Pons (tissue), 1 donor: ENCODE data around the gene GRID1.

Source experiments
- DNase-seq: peaks from one replicate; pipeline ENCODE4 v3.0.0-alpha.2; 2016; ENCODE audit warnings: low spot score

Gene GRID1

DNA sequence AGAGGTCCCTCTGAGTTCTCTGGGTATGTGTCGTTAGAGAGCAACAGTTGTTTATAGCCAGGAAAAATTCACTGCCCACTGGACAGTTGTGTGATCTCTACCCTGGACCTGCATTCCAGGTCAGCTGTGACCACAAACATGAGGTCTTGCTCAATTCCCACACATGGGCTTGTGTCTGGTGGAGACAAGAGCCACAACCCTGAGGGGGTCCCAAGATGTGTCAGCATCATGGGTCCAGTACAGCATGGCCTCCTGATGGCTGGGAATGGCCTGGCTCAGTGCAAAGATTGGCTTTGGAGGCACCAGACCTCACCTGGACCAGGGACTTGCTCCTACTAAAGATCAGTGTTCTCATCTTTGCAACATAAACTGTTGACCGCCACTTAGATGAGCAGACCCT lies 751.6 kb downstream of the GRID1 start:
- no peak for DNase-seq

DNA sequence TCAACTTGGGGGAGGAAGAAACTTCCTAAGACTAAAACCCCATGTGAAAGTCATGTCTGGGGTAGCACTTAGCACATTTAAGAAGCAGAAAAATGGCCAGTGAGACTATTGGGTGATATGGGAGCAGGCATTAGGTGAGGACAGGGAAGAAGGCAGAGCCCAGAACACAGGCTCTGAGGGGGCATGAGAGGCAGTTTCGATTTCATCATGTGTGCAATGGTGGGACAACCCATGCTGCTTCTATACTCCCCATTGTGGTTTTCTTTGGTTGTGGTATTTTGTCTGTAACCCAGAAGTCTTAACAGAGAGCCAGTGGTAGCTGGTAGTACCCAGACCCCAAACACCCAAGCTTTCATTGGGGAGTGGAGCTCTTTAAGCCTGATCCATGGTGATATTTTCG lies 752.0 kb downstream of the GRID1 start:
- DNase-seq = no peak

DNA sequence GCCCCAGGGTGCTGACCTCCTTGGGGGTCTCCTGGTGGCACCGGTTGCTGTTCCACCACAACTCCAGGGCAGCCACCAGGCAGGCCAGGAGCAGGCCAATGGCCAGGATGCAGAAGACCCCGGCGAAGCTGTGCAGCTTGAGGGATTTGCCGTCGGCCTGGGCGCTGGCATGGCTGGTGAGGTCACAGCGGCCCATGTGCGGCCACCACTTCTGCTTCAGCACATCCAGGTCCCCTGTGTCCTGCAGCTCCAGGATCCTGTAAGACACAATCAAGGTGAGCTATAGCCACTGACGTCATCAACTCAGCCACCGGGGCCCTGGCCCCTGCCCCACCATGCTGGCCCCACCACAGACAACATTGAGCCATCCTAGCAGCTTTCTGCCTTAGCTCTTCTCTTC lies 753.2 kb downstream of the GRID1 start:
- DNase-seq = no peak

DNA sequence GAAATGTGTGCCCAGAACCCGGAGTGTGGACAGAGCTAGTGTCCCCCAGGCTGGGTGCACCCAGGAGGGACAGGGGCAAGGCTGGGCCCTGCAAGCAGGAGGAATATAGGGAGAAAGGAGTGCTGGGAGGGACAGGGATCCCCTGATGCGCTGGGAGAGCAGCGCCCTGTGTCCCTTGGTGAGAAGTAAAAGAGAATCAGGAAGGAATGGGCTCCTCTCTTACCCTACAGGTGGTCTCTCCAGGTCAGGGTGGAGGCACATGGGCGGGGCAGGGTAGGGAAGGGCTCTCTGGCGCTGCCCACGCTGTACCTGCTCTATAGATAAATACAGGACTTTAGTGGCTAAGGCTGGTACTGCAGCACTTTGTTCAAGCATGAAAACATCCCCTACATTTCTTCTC lies 753.8 kb downstream of the GRID1 start:
- DNase-seq = no peak

DNA sequence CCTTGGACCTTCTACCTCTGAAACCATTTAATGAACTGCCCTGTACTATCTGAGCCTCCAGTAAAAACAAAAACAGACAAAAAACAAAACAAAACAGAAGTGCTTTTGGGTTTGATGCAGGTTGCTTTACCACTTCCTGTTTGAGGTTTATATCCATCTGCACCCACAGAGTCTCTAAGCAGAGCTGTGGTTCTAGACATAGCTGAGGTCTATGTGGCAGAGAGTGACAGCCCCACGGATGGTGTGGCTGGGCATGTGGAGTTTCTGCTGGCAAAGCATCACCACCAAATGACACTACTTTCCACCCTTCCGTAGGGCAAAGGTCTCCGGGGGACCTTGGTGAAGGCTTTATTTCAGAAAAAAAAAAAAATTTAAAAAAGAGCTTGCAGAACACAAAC lies 754.2 kb downstream of the GRID1 start:
- DNase-seq = no peak

DNA sequence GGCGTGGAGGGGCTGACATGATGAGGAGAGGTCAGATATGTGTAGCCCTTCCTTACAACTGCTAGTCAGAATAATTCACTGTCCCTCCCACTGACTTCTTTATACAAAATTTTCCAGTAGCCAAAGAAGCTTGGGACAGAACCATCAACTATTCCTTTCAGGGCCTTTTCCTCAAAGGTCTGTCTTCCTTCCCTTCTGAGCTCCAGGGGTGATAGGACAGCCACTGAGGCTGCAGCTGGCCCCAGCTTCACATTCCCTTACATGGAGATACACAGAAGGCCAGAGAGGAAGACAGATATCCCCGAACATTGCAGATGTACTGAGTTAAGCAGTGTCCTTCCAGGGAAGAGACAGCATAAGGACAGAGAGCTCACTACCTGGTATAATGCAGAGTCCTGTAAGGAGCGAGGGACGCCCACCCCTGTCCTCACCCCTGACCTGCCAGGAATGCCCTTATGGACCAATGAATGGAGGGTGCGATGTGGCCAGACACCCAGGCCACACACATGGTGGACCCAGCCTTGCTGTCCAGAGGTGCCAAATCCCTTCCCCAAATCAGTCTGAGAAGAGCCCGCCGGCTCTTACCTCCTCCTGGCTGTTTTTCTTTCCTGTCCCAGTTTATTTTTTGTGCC lies 754.7 kb downstream of the GRID1 start:
- DNase-seq = no peak

DNA sequence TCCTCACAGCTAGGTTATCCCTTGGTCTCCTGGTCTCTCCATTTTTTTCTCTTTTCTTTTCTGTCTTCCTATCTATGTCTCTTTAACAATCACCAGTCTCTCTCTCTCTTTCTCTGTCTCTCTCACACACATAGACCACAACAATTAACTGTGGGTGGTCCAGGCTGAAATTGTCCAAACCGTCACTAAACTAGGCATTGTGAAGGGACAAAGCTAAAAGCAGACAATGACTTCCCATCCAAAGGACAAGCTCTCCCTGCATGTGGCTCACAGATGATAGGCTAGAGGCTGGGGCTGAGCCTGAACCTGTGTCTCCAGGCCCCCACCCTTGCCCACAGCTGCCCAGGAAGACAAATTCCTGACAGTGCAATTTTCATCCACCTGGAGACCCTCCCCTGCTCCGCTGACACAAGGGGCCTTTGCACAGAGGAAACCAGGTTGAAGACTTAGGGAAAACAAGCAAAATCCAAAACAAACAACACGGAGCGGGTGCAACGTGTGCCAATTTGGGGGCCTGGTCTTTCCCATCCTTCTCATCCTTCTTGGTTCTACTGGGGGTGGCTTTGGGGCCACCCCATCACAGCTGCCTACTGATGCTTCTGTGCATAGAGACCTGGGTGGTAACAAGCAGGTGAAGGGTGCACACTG lies 755.4 kb downstream of the GRID1 start:
- no peak for DNase-seq

DNA sequence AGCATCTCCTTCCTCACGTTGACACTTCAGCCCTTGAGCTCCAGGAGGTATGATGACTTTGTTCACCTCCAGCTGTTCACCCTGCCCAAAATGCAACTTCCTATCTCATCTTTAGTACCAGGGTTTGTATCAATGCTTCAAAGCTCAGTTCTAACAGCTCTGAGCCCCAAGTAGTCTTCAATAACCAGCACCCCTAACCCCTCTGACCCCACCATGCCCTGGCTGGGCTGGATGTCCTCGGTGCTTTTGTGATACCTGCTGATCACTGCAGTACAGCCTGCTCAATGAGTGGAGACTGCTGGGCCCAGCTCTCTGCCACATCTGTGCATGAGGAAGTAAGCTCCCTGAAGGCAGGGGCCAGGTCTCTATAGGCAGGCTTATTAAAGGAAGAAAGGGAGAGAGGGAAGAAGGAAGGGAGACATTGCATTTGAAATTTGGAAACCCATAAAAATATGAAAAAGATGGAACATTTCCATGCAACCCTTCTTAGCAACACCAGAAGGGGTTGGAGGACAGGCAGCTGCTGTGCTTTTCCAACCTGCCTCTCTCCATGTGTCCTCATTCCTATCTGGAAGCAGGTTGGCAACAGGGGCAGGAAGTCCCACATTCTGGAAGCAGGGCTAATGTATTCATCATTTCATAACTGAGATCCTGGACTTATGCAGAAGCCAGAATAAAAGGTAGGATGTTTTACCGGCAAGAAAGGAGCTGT lies 756.1 kb downstream of the GRID1 start:
- DNase-seq = no peak

DNA sequence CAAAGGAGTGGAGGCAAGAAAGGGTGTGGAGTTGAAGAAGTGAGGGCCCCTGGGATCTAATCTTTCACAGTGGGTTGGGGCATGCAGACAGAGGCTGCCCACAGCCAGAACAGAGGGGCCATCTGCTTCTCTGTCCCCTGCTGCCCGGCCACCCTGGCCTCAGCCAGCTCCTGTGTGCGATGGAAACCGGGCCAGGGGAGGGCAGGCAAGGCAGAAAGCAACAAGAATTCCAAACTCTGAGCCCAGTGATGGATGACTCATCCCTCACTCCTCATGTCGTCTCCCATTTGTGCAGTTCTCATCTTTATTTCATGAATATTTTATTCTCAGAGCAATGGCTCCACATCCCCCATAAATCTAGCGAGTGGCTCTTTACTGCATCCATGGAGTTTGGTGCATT lies 757.1 kb downstream of the GRID1 start:
- DNase-seq = no peak

DNA sequence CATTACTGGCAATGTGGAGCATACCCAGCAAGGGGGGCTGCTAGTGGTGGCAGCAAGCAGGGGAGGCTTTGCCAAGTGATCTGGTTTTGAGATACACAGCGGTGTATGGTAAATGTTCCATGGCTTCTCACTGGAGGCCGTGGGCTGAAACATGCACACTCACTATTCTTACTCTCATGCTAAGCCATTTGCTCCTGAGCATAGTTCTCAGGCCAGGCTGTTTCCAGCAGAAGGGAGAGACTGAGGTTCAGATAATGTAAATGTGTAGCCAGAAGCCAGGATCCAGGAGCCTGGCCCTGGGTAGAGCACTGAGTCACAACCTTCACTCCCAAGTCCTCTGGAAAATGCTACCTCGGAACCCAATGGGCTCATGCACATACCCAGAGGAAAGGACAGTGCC lies 757.9 kb downstream of the GRID1 start:
- DNase-seq = no peak

DNA sequence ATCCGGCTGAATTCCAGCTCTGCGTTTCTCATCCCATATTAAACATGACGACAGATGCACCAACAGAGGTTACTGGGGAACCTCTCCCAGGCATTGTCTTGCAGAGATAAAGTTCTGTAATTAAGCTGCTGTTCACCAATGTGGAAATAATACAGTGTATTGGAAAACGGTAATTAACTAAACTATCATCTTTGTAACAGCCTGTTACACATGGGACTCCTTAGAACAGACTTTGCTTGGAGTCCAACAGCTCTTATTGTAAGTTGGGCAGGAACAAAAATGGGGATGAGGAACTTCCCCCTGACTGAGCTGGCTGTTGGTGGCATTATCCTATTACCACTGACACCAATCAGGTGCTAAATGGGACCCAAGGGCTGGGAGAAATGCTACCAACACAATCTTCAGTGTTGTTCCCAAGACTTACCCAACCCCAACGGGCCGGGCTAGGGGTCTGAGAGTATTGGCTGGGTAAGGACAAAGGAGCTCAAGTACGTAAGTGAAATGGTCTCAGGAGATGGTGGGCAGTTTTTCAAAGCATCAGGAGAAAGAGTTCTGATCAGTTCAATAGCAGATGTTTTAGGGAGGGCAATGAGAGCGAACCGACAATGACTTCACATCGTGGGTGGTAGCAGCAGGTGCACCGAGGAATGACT lies 759.4 kb downstream of the GRID1 start:
- DNase-seq = no peak

DNA sequence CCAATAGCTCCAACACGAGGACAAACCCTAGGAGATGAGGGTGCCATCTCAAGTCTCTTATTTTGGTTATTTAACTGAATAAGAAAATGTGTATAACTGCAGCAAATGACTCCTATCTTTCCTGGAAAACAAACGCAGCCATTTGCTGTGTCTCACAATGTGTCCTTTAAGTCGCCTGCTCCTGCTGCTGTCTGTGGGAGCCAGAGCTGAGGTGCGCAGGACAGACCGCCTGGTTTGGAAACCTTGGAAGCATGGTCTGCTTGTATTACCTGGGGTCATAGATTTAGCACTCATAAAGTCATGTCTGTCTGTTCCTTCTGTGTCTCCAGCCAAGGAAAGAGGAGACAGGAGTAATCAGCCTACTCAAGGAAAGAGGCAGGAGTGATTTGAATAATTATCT lies 760.2 kb downstream of the GRID1 start:
- no peak for DNase-seq

DNA sequence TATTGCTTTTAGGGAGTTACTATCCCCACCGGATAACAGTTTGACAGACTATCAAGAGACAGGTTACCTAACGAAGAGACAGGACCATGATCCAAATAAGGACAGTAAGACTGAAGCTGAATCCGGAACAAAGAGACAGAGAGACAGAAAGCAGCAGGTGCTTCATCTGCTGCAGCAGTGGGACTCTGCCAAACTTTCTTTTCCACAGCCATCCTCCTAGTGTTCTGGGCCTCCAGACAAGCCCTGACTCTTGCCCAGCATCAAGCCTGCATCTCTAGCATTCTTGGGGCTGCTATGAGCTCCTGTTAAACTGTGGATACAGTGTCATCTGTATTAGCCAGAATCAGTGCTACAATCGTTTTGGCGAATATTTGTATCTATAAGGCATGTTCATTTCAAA lies 761.7 kb downstream of the GRID1 start:
- no peak for DNase-seq

DNA sequence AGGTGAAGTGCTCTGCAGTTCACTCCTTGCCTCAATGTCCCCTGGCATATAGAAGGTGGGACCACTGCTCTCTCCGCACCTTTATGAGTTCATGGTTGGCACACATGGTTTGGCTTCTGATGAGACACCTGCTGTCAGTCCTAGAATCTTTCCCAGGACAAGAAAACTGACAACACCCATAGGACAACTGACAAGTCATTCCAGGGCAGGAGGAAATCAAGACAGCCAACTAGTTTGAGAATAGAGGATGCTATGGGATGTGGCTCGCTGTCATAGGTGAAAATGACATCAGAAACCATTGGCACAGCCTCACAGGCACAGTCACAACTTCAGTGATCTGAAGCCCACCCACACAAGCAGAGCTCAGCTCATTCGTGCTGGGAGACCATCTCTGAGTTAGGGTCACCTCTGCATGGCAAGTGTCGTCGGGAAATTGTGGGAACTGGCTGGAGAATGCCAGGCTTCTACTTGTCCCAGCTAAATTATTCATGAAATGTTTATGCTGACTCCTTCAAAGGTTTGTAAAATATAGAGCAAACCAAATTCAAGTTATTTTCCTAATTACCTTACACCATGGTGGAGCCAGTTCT lies 762.4 kb downstream of the GRID1 start:
- no peak for DNase-seq

DNA sequence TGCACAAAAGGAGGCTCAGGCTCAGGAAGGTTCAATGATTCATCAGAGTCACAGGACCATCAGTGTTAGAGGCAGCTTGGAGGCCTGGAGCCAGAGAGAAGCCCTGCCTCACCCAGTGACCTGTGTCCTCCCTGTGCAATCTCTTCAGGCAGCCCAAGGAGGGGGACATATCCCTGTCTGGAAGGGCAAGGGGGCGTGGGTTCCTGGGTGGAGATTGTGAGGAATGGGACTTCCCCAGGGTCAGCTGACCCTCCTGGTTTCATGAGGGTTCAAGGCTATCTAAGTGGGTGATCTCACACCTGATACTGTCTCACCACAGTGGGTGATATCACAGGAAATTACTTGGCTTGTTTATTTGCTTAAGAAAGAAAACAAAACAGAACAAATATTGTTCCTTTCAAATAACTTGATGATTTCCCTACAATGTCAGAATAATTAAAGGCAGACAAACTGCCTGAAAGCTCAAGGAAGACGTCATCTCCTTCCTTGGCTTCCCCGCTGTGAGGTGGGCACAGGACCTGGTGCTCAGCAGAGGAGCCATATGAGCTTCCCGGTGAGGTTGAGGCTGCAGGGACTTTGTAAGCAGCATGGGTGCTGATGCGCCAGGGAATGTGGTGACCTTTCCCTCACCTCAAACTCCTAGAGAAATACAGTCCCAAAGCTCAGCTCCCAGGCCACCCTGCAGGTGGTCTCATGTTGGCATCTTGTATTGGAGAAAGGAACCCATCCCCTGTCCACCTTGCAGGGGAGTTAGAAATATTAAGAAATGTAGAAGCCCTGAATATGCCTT lies 763.2 kb downstream of the GRID1 start:
- no peak for DNase-seq

DNA sequence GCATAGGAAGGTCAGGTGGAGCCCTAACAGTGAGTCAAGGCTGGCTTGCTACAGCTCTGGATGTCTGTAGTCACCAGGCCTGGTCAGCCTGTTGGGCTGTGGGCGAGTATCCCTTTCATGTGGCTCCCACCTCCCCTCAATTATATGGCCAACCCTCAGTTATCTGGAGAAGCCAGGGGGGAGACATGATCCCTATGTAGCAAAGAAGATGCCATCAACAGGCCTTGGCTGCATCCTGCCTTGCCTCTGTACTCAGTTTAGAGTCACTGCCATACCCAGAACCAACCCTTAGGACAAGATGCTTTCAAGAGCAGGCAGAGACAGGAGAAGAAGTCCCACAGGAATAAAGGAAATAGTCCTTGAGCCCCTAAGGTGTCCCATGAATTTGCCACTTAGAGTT lies 763.9 kb downstream of the GRID1 start:
- no peak for DNase-seq

DNA sequence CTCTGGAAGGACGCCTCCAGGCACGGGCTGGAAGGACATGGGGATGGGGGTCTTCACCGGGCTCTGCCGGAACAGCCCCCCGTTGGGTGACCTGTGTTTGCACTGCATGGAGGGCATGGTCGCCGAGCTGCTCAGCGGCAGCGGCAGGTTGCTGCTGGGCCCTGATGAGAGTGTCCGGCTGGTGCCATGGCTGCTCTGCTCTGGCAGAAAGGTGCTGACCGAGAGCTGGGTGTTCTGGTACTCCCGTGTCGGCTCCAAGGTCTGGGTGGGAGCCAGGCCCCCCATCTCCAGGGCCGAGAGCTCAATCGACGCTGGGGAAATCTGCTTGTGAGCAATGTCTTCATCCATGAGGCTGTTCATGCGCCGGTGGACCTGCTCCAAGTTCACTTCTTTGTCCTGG lies 764.3 kb downstream of the GRID1 start:
- DNase-seq = no peak

DNA sequence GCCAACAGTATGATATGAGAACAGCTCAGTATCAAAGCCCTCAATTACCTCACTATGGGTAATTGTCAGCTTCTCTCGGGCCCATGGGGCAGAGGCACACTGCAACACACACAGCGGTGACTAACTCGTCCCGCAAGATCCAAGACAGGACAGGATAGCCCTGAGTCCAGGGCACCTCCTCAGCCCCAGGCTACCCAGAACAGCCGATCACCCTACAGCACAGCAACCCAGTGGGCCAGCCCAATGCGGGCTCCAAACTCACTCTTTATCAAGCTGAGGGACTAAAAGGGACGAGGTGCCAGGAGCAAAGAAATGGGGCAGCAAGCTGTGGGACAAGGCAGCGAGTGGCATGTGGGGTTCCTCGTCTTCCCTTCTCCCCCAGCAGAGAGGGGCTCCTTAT lies 765.1 kb downstream of the GRID1 start:
- no peak for DNase-seq

DNA sequence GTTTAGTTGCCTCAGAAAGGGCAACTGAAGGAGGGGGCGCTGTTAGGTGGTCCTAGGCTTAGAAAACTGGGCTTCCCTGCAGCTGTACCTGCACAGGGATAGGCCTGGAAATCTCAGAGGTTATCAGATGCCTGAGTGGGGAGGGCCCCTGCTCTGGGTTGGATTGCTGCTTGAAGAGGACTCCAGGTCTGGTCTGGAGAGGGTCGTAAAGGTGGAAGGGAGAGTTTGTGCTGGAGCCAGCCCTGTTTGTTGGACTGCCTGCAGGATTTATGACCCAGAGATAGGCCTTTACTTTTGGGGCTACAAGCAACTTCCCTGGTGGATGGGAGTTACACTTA lies 765.9 kb downstream of the GRID1 start:
- DNase-seq = no peak

DNA sequence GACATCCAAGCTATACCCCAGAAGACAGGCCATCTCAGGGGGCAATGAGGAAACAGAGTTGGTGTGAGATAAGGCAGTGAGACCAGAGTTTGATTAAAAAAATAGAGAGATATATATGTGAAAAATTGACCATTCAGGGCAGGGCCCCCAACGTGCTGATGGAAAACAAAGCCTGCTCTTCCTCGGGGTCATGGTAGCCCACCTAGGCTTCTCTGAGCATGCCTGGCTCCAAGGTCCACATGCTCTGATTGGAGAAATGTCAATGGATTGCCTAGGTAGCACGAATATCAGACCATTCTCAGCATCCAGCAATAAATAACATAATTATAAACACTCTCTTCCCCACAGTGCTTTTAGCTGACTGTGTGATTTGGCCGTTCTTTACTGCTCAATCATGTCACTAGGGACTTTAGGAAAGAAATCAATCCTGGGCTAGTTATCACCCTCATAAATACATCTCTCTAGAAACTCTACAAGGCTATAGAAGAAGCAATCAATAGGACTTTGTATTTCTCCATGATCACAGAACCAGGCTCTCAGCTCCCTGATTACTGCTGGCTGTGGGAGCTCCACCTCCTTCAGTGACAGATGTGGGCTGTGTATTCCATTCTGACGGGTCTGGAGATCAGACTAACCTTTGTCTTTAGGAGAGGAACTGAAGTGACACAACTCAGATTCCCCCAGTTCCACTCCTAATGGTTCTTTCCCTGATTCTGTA lies 766.4 kb downstream of the GRID1 start:
- peak; percentile 93 for DNase-seq

DNA sequence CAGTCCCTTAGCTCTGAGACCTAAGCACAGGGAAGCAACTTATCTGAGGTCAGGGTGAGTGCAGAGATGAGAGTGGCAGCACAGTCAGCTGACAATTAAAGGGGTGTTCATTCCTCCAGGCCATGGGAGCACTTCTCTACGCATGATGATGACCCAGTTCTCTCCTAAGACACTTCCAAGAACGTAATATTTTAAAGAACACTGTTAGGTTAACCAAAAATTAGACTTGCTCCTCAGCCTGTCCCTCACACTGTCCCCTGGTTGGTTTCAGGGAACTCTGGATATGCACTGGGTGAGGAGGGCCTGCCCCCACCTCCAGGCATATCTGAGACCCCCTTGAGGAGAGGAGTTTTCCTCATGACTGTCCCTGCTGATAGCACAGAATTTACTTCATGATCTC lies 767.5 kb downstream of the GRID1 start:
- DNase-seq = no peak
